ENCODE results near the gene P2RY2. TPM values are rescaled to one million over a fixed set of nuclear protein-coding genes. Genes with fewer than 3 reads are reported as not detected.

The P2RY2 gene
- total RNA-seq, 1 experiment from 2014 or later, result 22.5 TPM

GRCh38 chr11:73194593-73194992 lies 23.5 kb upstream of the P2RY2 start:
- TF ChIP-seq EZH2 (IDR thresholded peaks at IDR 0.05; ENCODE audit: low read depth) (no peak), CTCF (conservative IDR thresholded peaks at IDR 0.05) (no peak)
- Histone ChIP-seq H4K20me1 (ENCODE audit: insufficient read depth) (no peaks in the 10 kb centered on the region), H3K27me3 (ENCODE audit: insufficient read depth, low read depth) (no peaks in the 10 kb centered on the region), H3K9me2 (ENCODE audit: insufficient read depth) (no peaks in the 10 kb centered on the region), H3K79me2 (ENCODE audit: low read depth) (no peaks in the 10 kb centered on the region), H3K36me3 (ENCODE audit: low read depth) (no peaks in the 10 kb centered on the region), H3K4me1 (replicated peaks; ENCODE audit: insufficient read depth) (peaks cover 99% of the 10 kb centered on the region), H3K4me2 (peak overlapping the region; percentile 81), H3K27ac (peak overlapping the region; percentile 99), H3K9me3 (ENCODE audit: insufficient read depth, low read depth) (no peaks in the 10 kb centered on the region), H3K4me3 (peak overlapping the region; percentile 35; the same call in 1 of the 2 replicates), H2AFZ (no peak overlapping the region), H3F3A (ENCODE audit: insufficient read depth, low read depth) (peaks cover 78% of the 10 kb centered on the region)
- ChIA-PET POLR2A (ENCODE audit: unreplicated experiment) (interaction anchor here (0.6 to 1.4 kb wide), 5 partner anchors 9 to 537 kb away, joined by 4 to 9 read pairs (median 4); no protein-coding TSS in a partner anchor), CTCF (interaction anchor here (0.5 to 2.6 kb wide), 4 partner anchors 9 to 141 kb away, joined by 3 to 16 read pairs (median 4); no protein-coding TSS in a partner anchor)
- no TSS peak for BruUV-seq (replicated peaks)
- intact Hi-C loops (cut with micrococcal nuclease; ENCODE audit: unreplicated experiment), result loop anchor here (1.0 to 2.0 kb wide), 4 partner anchors 8 to 94 kb away; partner anchors contain the start of gene P2RY2
- DNase-seq, result peak; percentile 92 to 93

- peaks cover 100% of the 10 kb centered on the region for H3K4me1 ChIP-seq (replicated peaks; ENCODE audit: insufficient read depth)
- no peaks in the 10 kb centered on the region for H3K27me3 ChIP-seq (ENCODE audit: insufficient read depth, low read depth)
- no peaks in the 10 kb centered on the region for H4K20me1 ChIP-seq (ENCODE audit: insufficient read depth)
- no peaks in the 10 kb centered on the region for H3K36me3 ChIP-seq (ENCODE audit: low read depth)
- ChIA-PET CTCF (interaction anchor here (0.5 to 2.6 kb wide), 4 partner anchors 9 to 366 kb away, joined by 3 to 16 read pairs (median 4); no protein-coding TSS in a partner anchor), POLR2A (ENCODE audit: unreplicated experiment) (interaction anchor here (0.6 to 1.4 kb wide), 4 partner anchors 9 to 298 kb away, joined by 4 to 9 read pairs (median 7); no protein-coding TSS in a partner anchor)
- H2AFZ ChIP-seq, result no peak overlapping the region
- intact Hi-C loops (cut with micrococcal nuclease; ENCODE audit: unreplicated experiment), result loop anchor here (1.0 to 2.0 kb wide), 2 partner anchors 77 to 93 kb away; partner anchors contain the start of gene P2RY6
- peak overlapping the region; percentile 35; the same call in 1 of the 2 replicates for H3K4me3 ChIP-seq
- no peaks in the 10 kb centered on the region for H3K9me3 ChIP-seq (ENCODE audit: insufficient read depth, low read depth)
- no peaks in the 10 kb centered on the region for H3K79me2 ChIP-seq (ENCODE audit: low read depth)
- TF ChIP-seq EZH2 (IDR thresholded peaks at IDR 0.05; ENCODE audit: low read depth) (no peak), CTCF (conservative IDR thresholded peaks at IDR 0.05) (0 out of 2 replicates have a peak, but pooled peaks have one; percentile 18)
- H3K4me2 ChIP-seq, result peak overlapping the region; percentile 81
- no peaks in the 10 kb centered on the region for H3K9me2 ChIP-seq (ENCODE audit: insufficient read depth)
- H3K27ac ChIP-seq, result peak overlapping the region; percentile 99
- TSS peak; percentile 91 for BruUV-seq (replicated peaks)
- H3F3A ChIP-seq (ENCODE audit: insufficient read depth, low read depth), result peaks cover 86% of the 10 kb centered on the region
- DNase-seq, result peak; percentile 83 to 99
Observed at GRCh38 chr11:73195191-73196007, 22.7 kb upstream of the P2RY2 start.

GRCh38 chr11:73196576-73196975 lies 21.5 kb upstream of the P2RY2 start:
- H3F3A ChIP-seq (ENCODE audit: insufficient read depth, low read depth), result peaks cover 94% of the 10 kb centered on the region
- no peak for DNase-seq
- H3K9me3 ChIP-seq (ENCODE audit: insufficient read depth, low read depth), result no peaks in the 10 kb centered on the region
- POLR2A ChIA-PET (ENCODE audit: unreplicated experiment), result no interaction called here
- peak overlapping the region; percentile 99 for H3K27ac ChIP-seq
- H4K20me1 ChIP-seq (ENCODE audit: insufficient read depth), result no peaks in the 10 kb centered on the region
- no peaks in the 10 kb centered on the region for H3K36me3 ChIP-seq (ENCODE audit: low read depth)
- no peaks in the 10 kb centered on the region for H3K79me2 ChIP-seq (ENCODE audit: low read depth)
- peak overlapping the region; percentile 81 for H3K4me2 ChIP-seq
- H2AFZ ChIP-seq, result no peak overlapping the region
- no peaks in the 10 kb centered on the region for H3K9me2 ChIP-seq (ENCODE audit: insufficient read depth)
- no peaks in the 10 kb centered on the region for H3K27me3 ChIP-seq (ENCODE audit: insufficient read depth, low read depth)
- CTCF ChIA-PET, result no interaction called here
- BruUV-seq (replicated peaks), result no TSS peak
- no peak overlapping the region for H3K4me3 ChIP-seq
- H3K4me1 ChIP-seq (replicated peaks; ENCODE audit: insufficient read depth), result peaks cover 100% of the 10 kb centered on the region
- intact Hi-C loops (cut with micrococcal nuclease; ENCODE audit: unreplicated experiment), result no loop called here
- TF ChIP-seq EZH2 (IDR thresholded peaks at IDR 0.05; ENCODE audit: low read depth), result no peak
- no peak for TF ChIP-seq CTCF (conservative IDR thresholded peaks at IDR 0.05)

All from PC-9 (cell line).